GM11168 (cell line): ENCODE results near the gene SEMA3C.

ENCODE experiments used
- in situ Hi-C: fragments of 300-500 bp; cut with MboI; formaldehyde crosslinking; loops from one replicate; pipeline ENCODE4 v1.12.0; 2022; ENCODE audit warnings: low sequenced_read_pairs; ENCODE audit not compliant: unreplicated experiment

The SEMA3C gene

GRCh38 chr7:80918909-80919721 is at the start of gene SEMA3C:
Gene SEMA3C, minus strand, starts transcription at chr7:80919051. Its CDS starts 2,270 bp downstream, at chr7:80916781.
- in situ Hi-C loops = no loop called here

GRCh38 chr7:80968606-80969005 is 49.8 kb upstream of the SEMA3C start:
- in situ Hi-C loops = no loop called here

GRCh38 chr7:80967917-80968297 is 49.1 kb upstream of the SEMA3C start:
- in situ Hi-C loops = no loop called here

- in situ Hi-C loops = no loop called here
Measured at GRCh38 chr7:80967071-80967916, 48.4 kb upstream of the SEMA3C start.

GRCh38 chr7:80960244-80960795 is 41.5 kb upstream of the SEMA3C start:
- in situ Hi-C loops = no loop called here

- in situ Hi-C loops = no loop called here
Measured at GRCh38 chr7:80957226-80957777, 38.5 kb upstream of the SEMA3C start.

GRCh38 chr7:80954191-80954590 is 35.3 kb upstream of the SEMA3C start:
- in situ Hi-C loops = no loop called here

GRCh38 chr7:80950550-80950967 is 31.7 kb upstream of the SEMA3C start:
- in situ Hi-C loops = no loop called here

GRCh38 chr7:80949449-80949848 is 30.6 kb upstream of the SEMA3C start:
- in situ Hi-C loops = no loop called here

- in situ Hi-C loops = no loop called here
Measured at GRCh38 chr7:80946858-80947257, 28.0 kb upstream of the SEMA3C start.

GRCh38 chr7:80945976-80946375 is 27.1 kb upstream of the SEMA3C start:
- in situ Hi-C loops = no loop called here

- in situ Hi-C loops = no loop called here
Measured at GRCh38 chr7:80943342-80943741, 24.5 kb upstream of the SEMA3C start.

- in situ Hi-C loops = no loop called here
Measured at GRCh38 chr7:80942261-80943041, 23.6 kb upstream of the SEMA3C start.

GRCh38 chr7:80941208-80941758 is 22.4 kb upstream of the SEMA3C start:
- in situ Hi-C loops = no loop called here

- in situ Hi-C loops = no loop called here
Measured at GRCh38 chr7:80940539-80941207, 21.8 kb upstream of the SEMA3C start.

- in situ Hi-C loops = no loop called here
Measured at GRCh38 chr7:80937336-80937735, 18.5 kb upstream of the SEMA3C start.

GRCh38 chr7:80935991-80936780 is 17.3 kb upstream of the SEMA3C start:
- in situ Hi-C loops = no loop called here

- in situ Hi-C loops = no loop called here
Measured at GRCh38 chr7:80934321-80934720, 15.5 kb upstream of the SEMA3C start.
